Activated CD8-positive, alpha-beta T cell treated with anti-CD3 and anti-CD28 coated beads for 36 hours (primary cell): ENCODE measurements around the gene NUP214. TPM values are rescaled to one million over a fixed set of nuclear protein-coding genes. Genes with fewer than 3 reads are reported as not detected.

Experiments
- ATAC-seq: fragments of 200-7000 bp; cut with Tn5 transposase; one replicate; pipeline ENCODE4 v1.10.0; 2021; ENCODE audit warnings: mild to moderate bottlenecking, moderate library complexity
- CTCF ChIA-PET: fragments of 350-600 bp; sonication (Branson Sonifier 250); formaldehyde crosslinking; loops from one replicate; lab custom pipeline; 2021; ENCODE audit warnings: antibody characterized with exemption; lab: Charles Lee
- POLR2A ChIA-PET: fragments of 350-600 bp; sonication (Branson Sonifier 250); formaldehyde crosslinking; loops from one replicate; lab custom pipeline; 2021; ENCODE audit warnings: antibody characterized with exemption; lab: Charles Lee
- DNase-seq: peaks from one replicate; pipeline ENCODE4 v3.0.0-alpha.2; 2020
- H3K27ac Mint-ChIP-seq: one replicate; pipeline ENCODE4 v1.8.0; 2021; ENCODE audit warnings: mild to moderate bottlenecking, mixed read lengths
- H3K27me3 Mint-ChIP-seq: one replicate; pipeline ENCODE4 v1.8.0; 2021; ENCODE audit warnings: mixed read lengths
- H3K36me3 Mint-ChIP-seq: one replicate; pipeline ENCODE4 v1.8.0; 2021; ENCODE audit warnings: low read depth, mixed read lengths
- H3K4me1 Mint-ChIP-seq: one replicate; pipeline ENCODE4 v1.8.0; 2021; ENCODE audit warnings: low read depth, mixed read lengths
- H3K4me3 Mint-ChIP-seq: one replicate; pipeline ENCODE4 v1.8.0; 2021; ENCODE audit warnings: mild to moderate bottlenecking, moderate library complexity, mixed read lengths
- H3K9me3 Mint-ChIP-seq: one replicate; pipeline ENCODE4 v1.8.0; 2021; ENCODE audit warnings: mixed read lengths
- intact Hi-C: fragments of 100-400 bp; cut with micrococcal nuclease; formaldehyde crosslinking; loops from one replicate; pipeline ENCODE4 v1.10.0; 2022
- total RNA-seq, 2 experiments: library from RNA; stranded (reverse); gene quantifications; one replicate each; pipeline ENCODE4 v1.2.3, GENCODE V29; 2021
- TF ChIP-seq, protein P1 (sequence below): fragments of 200-600 bp; IDR thresholded peaks from one replicate; pipeline ENCODE4 v1.8.0; 2022; ENCODE audit warnings: antibody characterized with exemption, mild to moderate bottlenecking

NUP214 gene
- total RNA-seq, 2 experiments from 2014 or later = 57.6 to 58.3 TPM

DNA sequence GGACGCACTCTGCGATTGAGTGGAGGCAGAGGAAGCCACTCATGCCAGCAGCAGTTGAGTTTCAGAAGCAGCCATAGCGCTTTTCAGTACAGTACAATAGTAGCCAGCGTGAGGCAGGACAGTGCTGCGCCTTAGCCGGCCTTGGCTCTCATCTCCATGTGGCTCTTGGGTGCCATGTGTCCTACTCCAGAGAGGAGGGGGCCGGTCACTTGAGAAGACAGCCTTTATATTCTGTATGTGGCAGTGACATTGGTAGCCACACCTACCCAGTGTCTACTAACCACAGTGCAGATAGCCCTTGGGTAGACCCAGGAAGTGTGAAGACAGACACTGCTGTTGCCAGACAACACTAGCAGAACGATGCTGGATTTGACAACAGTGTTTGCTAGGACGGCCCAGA is 108.6 kb downstream of the NUP214 start:
- peak overlapping the region; percentile 85 for H3K27ac Mint-ChIP-seq
- H3K36me3 Mint-ChIP-seq = peaks cover 32% of the 10 kb centered on the region
- POLR2A ChIA-PET = interaction anchor here (1.6 to 6.5 kb wide), 2 partner anchors 19 to 21 kb away, joined by 3 to 46 read pairs; no protein-coding TSS in a partner anchor
- no peaks in the 10 kb centered on the region for H3K27me3 Mint-ChIP-seq
- no peak overlapping the region for H3K4me3 Mint-ChIP-seq
- DNase-seq (no peak), ATAC-seq (no peak)
- CTCF ChIA-PET = interaction anchor here (2.5 kb wide), 1 partner anchor 102 kb away, joined by 8 read pairs; no protein-coding TSS in a partner anchor
- H3K9me3 Mint-ChIP-seq = no peaks in the 10 kb centered on the region
- peaks cover 33% of the 10 kb centered on the region for H3K4me1 Mint-ChIP-seq
- intact Hi-C loops = no loop called here
- TF ChIP-seq, protein P1, sequence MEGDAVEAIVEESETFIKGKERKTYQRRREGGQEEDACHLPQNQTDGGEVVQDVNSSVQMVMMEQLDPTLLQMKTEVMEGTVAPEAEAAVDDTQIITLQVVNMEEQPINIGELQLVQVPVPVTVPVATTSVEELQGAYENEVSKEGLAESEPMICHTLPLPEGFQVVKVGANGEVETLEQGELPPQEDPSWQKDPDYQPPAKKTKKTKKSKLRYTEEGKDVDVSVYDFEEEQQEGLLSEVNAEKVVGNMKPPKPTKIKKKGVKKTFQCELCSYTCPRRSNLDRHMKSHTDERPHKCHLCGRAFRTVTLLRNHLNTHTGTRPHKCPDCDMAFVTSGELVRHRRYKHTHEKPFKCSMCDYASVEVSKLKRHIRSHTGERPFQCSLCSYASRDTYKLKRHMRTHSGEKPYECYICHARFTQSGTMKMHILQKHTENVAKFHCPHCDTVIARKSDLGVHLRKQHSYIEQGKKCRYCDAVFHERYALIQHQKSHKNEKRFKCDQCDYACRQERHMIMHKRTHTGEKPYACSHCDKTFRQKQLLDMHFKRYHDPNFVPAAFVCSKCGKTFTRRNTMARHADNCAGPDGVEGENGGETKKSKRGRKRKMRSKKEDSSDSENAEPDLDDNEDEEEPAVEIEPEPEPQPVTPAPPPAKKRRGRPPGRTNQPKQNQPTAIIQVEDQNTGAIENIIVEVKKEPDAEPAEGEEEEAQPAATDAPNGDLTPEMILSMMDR = no peak

DNA sequence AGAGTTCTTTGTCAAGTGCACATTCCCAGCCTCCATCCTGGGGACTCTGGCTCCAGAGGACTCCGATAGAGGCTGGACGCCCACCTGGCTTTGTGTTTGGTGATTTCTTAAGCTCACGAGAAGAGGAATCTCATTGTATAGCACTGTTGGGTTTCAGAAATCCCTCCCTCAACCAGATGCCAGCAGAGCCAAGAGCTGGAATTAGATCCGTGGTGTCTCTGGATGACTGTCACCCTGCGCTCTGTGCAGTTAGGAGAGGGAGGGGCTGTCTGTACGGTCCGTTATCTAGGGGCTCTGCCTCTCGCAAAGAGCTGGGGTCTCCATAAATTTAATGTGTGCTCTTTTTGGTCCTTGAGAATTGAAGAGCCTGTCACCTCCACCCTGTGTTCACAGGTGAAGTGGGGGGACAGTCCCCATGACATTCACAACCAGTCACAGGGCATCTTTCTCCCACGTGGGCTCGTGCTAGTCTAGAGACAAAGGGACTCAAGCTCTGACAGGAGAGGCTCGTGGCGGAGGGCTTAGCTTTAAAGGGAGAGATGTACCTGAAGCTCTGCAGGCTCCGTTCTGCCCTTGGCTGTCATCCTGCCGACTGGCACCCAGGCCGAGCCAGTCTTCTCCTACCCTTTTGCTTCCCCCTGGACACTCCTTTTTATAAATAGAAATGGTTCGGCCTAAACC is 109.6 kb downstream of the NUP214 start:
- no peak for ATAC-seq
- ChIA-PET CTCF (interaction anchor here (2.5 kb wide), 1 partner anchor 101 kb away, joined by 8 read pairs; no protein-coding TSS in a partner anchor), POLR2A (interaction anchor here (1.8 to 6.5 kb wide), 2 partner anchors 21 to 40 kb away, joined by 7 to 46 read pairs; no protein-coding TSS in a partner anchor)
- TF ChIP-seq, protein P1 = no peak
- no peaks in the 10 kb centered on the region for H3K27me3 Mint-ChIP-seq
- peaks cover 37% of the 10 kb centered on the region for H3K4me1 Mint-ChIP-seq
- no peak overlapping the region for H3K4me3 Mint-ChIP-seq
- H3K27ac Mint-ChIP-seq = peak overlapping the region; percentile 1
- no peaks in the 10 kb centered on the region for H3K9me3 Mint-ChIP-seq
- intact Hi-C loops = loop anchor here (5.0 kb wide), 1 partner anchor 37 kb away; no protein-coding TSS in a partner anchor
- H3K36me3 Mint-ChIP-seq = peaks cover 29% of the 10 kb centered on the region
- DNase-seq = no peak

DNA sequence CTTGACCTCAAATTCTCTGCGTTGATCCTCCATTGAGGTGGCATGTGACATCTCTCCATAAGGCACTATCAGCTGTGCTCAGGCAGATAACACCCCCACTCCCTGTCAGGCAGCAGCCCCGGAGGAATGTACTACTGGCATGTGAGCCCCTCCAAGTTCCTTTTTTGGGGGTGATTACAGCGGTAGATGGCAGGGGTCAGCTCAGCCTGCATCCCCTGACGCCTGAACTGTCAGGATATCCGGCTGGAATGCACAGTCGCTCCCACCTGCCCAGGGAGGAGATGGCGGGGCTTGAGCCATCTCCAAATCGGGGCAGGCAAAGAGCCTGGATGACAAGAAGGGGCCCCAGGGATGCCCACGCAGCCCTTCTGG is 110.1 kb downstream of the NUP214 start:
- no peak for ATAC-seq
- Mint-ChIP-seq H3K27ac (no peak overlapping the region), H3K4me1 (peaks cover 37% of the 10 kb centered on the region), H3K27me3 (no peaks in the 10 kb centered on the region), H3K36me3 (peaks cover 24% of the 10 kb centered on the region), H3K9me3 (no peaks in the 10 kb centered on the region), H3K4me3 (no peak overlapping the region)
- DNase-seq = no peak
- POLR2A ChIA-PET = interaction anchor here (0.6 to 6.5 kb wide), 5 partner anchors 15 to 157 kb away, joined by 3 to 74 read pairs (median 7); no protein-coding TSS in a partner anchor
- TF ChIP-seq, protein P1 = no peak
- intact Hi-C loops = loop anchor here (5.0 kb wide), 1 partner anchor 37 kb away; no protein-coding TSS in a partner anchor
- CTCF ChIA-PET = interaction anchor here (1.5 kb wide), 1 partner anchor 18 kb away, joined by 4 read pairs; no protein-coding TSS in a partner anchor

DNA sequence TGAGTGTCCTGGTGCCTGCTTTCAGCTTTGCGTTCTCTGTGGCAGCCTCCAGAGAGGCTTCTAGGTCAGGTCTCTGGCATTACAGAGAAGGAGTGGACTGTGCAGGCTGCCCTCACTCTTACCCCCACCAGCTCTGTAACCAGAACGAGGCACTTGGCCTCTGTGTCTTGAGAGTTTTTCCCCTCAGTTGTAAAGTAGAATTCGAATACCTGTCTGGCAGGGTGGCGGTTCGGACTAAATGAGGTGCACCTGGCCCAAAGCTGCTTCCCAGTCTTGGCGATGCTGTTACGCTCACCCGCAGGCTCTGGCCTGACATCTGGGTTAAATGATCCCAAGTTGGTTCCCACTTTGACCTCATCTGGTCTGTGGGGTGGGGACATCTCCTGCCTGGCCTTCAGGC is 110.8 kb downstream of the NUP214 start:
- TF ChIP-seq, protein P1 = no peak
- POLR2A ChIA-PET = interaction anchor here (0.6 to 6.5 kb wide), 6 partner anchors 14 to 157 kb away, joined by 3 to 74 read pairs (median 7); no protein-coding TSS in a partner anchor
- no peaks in the 10 kb centered on the region for H3K9me3 Mint-ChIP-seq
- H3K4me3 Mint-ChIP-seq = no peak overlapping the region
- CTCF ChIA-PET = interaction anchor here (1.5 kb wide), 1 partner anchor 17 kb away, joined by 4 read pairs; no protein-coding TSS in a partner anchor
- ATAC-seq (no peak), DNase-seq (no peak)
- H3K36me3 Mint-ChIP-seq = peaks cover 22% of the 10 kb centered on the region
- H3K27ac Mint-ChIP-seq = no peak overlapping the region
- peaks cover 37% of the 10 kb centered on the region for H3K4me1 Mint-ChIP-seq
- intact Hi-C loops = loop anchor here (5.0 kb wide), 1 partner anchor 36 kb away; no protein-coding TSS in a partner anchor
- H3K27me3 Mint-ChIP-seq = no peaks in the 10 kb centered on the region
